GM18907 (cell line): ENCODE data around the gene PRSS27.
"Not testable (repeated sequence)": the region's sequence is repeated elsewhere in the genome, so short reads cannot be mapped to it uniquely, and the experiment has no call there.

Source experiments
- ATAC-seq: cut with Tn5 transposase; IDR thresholded peaks from one replicate; pipeline ENCODE4 v1.9.1; 2021; ENCODE audit warnings: mild to moderate bottlenecking, moderate library complexity; ENCODE audit not compliant: unreplicated experiment

PRSS27 gene

DNA sequence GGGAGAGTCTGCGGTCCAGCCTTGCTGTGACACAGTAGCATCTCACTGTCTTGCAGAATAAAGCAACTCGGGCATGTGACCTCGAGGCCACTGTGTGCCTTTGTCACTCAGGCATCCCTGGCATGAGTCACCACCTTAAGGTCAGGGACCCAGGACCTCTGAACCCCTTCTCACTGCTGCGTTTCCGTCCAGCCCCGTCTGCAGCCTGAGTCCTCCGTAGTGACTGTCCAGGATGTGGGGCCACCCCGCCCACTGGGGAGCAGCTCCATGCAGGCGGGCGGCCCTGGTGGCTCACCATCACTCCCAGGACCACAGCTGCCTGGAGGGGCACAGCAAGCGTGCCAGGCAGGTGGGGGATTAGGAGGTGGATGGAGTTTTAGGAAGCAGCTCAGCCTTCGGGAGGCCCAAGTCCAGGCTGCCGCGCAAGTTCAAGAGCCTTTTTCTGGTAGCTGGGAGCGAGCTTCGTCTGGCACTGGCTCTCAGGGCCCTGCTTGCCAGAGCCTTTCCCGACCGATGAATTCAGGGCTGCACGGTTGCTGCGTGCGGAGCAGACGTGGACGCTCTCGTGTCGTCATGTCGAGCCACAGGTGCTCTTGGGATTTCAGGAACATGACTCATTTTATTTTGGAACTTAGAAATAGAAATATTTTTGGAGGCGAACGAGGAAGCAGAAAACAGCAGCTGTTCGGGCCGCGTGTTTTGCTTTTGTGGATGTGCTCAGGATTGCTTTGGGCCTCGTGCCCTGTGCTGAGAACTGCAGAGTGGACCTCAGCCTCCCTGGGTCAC lies 20.9 kb downstream of the PRSS27 start:
- no peak for ATAC-seq

DNA sequence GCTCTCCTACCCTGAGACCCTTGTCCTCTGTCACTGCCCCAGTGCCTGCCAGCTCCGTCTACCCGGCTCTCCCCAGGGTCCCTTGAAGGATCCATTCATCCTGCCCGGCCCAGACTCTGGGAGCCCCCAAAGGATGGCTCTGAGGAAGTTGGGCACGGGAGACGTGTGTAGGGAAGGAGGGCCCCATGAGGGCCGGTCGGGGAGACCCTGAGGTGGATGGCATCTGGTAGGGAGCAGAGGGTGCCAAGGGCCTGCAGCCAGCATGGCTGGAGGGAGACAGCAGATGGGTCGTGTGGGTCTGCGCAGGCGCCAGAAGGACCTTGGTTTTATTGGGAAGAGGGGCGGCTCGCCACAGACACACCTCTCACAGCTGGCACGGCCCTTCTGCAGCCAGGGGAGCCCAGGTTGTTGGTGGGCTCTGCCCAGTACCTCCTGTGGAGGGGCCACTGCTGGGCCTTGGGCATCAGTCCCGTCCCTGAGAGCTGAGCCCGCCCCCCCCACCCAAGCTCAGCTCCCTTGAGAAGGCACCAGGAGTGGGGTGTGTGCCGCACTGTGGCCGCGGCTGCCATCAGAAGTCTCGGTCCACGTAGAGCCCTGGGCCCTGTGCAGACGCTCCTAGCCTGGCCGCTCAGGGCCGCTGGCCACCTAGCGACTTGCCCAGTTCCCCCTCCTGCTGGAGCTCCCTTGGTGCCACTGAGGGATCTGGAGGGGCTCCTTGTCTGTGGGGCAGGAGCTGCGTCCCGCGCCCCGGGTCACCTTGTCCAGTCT lies 21.7 kb downstream of the PRSS27 start:
- ATAC-seq, result no peak

DNA sequence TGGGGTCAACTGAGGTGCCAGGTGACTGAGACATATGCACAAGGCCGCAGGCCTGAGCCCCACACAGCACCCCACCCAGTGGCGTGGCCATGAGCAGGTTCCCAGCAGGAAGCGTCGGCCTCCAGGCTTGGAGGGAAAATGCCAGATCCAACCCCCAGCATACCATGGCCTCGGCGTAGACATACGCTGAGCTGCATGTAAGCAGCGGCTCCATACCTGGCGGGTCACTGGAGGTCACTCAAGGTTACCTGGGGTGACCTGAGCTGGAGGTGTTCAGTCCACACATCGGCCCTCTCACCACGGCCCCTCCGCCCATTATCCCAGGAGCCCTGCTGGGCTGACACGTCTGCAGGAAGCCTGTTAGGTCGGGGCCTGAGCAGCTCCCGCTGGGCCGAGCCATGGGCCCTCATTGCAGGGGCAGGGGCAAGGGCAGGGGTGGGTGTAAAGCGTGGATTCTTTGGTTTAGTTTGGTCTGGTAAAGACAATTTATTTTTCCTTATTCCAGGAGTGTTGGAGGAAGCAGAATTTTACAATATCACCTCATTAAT lies 22.5 kb downstream of the PRSS27 start:
- ATAC-seq, result no peak

DNA sequence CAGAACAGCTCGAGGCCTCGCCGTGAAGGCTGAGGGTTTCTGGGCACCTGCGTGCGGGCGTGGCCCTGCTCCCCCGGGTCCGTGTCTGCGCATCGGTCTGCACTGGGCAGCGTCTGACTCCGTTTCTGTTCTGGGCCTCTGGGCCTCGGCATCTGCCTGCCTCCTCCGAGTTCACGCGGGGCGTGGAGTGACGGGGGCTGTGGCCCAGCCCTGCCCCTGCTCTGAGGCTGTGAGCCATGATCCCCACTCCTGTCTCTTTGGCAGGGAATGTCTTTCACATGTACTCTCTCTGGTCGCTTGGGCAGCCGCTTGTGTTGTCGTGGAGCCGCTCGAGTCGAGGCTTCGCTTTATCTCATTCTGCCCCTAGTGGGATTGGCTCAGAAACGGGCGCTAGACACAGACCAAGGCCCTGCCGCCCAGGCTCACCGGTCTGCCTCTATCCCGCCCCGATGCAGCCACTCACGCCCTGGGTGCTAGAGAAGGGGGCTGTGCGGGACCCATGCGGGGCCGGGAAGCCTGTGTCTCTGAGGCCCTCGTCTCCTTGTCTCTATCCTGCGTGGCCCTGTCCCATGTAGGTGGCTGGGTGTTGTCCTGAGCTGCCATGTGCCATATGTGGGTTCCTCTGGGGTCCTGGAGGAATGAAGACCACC lies 23.3 kb downstream of the PRSS27 start:
- ATAC-seq, result not testable (repeated sequence)

DNA sequence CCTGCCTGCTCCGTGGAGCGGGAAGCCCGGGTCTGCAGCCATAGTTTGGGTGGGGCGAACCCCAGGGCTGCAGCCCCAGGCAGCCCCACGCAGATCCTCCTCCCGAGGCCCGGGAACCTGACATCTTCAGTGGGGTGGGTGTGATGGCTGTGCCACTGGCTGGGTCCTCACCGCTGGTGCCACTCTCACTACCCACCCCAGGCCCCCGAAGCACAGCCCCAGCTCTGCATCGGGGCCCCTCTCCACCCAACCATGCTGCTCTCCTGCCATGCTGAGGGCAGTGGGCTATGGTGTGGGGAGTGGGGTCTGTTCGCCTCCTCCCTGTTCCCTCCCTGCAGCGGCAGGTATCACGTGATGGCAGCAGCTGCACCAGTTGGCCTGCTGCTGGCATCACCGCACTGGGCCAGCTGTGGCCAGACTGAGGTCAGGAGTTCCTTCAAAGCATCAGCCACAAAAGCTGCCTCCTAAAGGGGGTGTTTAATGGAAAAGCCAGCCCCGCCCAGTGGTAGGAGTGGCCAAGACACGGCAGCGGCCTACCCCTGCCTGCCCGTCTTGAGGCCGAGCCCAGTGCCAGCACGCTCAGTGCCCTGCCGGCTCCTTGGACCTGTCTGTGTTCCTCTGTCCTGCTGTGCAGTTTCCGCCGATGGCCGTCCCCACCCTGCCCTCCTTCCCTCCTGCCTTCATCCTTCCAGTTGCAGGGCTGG lies 26.9 kb downstream of the PRSS27 start:
- ATAC-seq, result no peak

DNA sequence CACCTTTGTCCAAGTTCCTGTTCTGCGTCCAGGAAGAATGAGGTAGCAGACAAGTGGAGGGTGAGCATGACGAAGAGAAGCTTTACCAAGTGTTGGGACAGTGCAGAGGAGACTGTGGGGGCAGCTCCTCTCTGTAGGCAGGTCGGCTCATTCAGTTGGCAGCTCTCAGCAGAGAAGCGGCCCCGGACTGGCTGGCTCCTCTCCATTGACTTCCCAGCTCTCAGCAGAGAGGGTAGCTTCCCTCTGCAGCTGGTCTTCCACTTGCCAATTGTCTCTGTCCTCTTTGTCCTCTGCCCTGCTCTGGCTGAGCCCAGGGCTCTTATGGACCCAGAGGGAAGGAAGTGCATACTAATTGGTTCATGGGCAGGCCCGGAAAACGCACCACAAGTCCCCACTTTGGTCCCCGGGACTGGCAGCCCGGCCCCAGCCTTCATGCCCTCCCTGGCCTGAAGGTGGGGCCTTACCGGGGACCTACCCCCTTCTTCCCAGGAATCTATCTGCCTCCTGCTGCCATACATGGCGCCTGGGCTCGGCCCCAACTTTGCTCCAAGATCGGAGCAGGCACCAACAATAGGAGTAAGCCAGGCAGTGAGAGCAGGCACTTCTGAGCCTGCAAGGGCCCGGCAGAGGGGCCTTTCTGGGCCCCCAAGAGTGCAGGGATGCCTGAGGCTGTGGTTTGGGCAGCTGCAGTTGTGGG lies 27.6 kb downstream of the PRSS27 start:
- ATAC-seq, result no peak

DNA sequence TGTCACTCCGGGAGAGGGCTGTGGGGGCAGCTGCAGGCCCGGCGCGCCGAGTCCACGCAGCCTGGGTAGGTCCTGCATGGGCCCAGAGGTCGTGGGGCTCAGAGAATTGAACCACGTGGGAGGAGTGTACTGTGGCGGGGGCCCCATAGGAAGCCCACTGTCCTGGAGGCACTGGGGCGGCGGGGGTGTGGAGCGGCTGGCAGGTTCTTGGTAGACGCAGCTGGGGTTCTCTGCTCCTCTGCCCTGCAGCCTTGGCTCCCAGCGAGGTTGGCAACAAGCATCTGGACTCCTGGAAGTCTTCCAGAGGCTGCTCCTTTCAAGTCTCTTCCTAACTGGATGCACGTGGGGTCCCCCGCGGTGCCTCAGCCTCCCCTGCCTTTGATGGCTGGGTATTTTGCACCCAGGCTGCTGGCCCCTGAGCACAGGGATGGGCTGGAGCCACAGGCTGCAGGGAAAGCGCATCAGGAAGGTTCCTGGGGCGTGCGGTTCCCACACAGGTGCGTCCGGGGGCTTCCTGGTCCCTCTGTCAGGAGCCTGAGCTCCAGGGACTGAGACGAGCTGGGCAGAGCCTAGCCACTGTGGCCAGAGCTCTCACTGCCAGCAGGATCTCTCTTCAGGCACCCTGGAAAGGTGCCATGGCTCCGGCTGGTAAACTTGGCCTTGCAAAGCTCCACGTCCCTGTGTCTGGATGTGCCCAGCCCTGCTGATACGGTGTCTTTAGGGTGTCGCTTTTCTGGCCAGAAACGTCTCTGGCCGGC lies 28.4 kb downstream of the PRSS27 start:
- ATAC-seq, result no peak

DNA sequence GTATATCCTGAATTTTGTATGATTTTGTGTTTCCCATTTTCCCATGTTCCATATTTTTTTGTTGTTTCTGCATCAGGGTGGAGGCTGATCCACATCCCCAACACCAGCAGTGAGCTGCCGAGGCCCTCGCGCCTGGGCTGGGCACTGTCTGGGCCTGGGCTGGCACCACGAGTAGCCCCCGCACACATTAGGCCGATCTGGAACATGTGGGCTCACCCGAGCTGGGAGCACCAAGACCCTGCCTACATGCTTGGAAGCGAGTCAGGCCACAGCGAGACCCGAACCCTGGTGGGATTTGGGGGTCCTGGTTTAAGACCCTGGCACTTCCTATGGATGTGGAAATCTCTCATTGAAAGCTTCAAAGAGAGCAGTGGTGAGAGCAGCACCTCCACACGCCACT lies 29.2 kb downstream of the PRSS27 start:
- ATAC-seq, result no peak

DNA sequence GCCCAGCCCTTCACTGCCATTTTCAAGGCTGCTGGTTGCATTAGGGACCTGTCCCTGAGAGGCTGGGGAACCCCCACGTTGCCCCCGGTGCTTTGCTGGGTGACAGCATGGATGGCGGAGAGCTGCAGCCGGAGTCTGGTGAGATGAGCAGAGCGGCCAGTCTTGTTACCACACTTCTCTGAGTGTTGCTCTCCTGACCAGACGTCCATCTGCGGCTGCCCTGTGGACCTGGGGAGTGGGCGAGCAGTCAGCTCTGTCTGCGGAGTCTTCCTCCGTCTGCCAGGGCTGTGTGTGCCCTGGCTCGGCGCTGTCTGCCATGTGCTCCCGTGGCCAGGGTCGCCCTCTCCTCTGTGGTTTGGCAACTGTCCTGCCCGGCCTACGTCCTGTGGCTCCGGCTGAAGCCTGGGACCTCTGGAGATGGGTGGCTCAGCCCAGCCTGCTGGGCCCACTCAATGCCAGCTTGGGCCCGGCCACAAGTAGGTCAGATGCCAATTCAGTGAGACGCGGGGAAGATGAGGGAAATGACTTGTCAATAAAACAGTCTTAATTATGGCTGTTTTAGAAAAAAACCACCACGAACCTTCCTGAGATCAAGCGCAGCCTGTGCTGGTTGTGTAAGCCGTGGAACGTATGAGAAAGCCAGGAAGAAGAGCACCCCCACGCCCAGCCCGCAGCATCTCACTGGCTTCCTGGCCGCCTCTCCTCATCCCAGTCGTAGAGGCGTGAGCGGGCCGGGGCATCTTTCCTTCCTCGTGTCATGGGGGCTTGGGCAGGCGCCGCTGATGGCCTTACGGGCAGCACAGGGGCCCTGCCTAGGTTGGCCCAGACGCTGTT lies 29.8 kb downstream of the PRSS27 start:
- ATAC-seq, result no peak

DNA sequence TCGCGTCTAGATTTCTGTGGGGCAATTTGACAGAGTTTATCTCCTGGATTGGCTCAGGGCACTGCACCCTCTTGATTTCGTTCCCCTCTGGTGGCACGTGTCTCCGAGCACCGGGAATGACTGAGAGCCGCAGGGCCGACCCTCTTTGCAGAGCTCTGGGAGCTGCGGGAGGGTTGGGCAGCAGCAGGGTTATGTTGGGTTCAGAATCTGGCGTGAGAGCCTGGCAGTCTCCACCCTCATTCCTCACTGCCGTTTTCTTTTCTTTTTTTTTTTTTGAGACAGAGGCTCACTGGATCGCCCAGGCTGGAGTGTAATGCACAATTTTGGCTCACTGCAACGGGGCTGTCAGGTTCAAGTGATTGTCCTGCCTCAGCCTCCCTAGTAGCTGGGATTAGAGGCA lies 30.6 kb downstream of the PRSS27 start:
- ATAC-seq, result not testable (repeated sequence)

DNA sequence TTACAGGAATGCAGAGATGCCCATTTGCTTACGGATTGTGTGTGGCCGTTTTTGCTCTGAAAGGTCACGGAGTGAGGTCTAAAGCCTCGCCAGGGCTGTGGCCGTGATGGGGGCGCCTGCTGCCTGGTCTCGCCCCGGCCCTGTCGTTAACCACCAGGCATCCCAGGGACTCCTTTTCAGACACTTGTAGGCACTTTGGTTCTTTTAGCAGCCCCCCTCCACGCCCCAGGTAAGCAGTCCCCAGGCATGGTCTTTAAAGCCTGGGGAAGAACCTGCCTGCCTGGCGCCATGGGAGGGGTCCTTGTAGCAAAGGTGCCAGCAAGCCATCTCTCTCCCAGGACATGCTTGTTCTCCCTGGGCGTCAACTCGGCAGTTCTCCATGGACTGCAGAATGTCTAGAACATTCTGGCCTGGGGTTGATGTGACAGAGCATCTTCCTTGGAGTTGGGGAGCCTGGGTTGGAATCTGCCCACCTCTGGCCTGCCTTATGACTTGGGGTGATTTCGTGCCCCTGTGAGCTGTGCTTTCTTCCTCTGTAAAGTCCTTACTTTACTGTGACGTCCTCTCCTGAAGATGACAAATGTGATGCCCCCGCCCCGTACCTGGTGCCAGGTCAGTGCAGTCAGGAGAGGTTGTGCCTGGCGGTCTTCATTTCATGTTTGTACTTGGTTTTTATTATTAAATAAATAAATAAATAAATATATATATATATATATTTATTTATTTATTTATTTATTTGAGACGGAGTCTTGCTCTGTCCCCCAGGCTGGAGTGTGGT lies 32.3 kb downstream of the PRSS27 start:
- ATAC-seq, result no peak

DNA sequence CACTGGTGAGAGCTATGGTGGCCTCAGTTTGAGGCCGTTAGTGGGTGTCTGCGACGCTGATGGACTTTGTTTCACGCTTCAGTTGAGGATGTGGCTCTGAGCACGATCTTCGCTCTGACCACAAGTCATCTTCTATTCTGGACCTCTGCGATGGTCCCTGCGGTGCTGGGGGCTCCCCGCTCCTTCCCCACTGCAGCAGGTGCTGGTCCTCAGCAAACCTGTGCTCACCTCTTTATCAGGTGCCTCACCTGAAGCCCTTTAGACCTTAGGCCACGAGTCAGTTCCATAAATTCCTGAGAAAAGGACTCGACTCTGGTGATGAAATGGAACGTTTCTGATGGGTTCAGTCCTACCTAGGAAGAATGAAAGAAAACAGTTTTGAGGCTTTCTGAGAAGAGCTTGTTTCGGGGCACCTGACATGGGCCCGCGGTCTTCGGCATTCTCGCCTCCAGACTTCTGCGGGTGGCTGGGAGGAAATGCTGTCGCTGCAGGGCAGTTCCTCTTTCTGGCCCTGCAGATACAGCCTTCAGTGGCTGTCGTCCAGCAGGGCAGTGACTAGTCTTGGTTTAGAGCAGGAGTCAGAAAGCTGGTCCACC lies 33.0 kb downstream of the PRSS27 start:
- ATAC-seq, result no peak

DNA sequence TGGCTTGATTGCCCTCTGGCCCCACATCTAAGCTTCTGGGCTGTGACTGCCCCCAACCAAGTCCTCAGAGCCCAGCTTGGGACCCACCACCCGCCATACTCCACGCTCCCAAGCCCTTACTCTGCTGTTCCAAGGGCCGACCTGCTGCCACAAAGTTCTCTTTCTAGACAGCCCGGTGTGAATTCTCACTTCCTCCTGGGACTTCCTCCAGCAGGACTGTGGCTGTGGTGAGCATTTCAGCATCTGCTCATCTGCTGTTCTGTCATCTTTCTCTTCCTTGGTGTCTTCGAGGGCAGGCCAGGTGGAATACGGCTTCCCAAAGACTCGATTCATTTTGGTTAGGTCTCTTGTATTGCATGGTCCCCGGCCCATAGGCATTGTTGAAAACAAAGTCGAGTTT lies 33.9 kb downstream of the PRSS27 start:
- not testable (repeated sequence) for ATAC-seq

DNA sequence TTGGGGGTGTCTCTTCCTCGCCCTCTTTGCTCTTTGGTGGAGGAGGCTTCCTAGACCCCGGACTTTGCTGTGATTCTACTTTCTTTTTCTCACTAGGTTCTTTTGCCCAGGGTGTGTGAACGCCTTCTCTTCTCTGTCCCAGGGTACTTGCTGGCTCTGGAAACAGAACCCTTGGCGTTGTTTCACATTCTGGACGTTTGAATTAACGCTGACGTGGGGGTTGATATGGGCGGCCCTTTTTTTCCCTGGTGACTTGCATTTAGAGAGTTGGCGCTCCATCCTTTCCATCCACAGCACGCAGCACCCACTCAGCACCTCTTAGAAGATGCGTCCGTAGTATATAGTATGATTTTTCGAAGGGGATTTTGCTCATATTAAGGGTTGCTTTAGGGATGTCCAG lies 37.0 kb downstream of the PRSS27 start:
- not testable (repeated sequence) for ATAC-seq

DNA sequence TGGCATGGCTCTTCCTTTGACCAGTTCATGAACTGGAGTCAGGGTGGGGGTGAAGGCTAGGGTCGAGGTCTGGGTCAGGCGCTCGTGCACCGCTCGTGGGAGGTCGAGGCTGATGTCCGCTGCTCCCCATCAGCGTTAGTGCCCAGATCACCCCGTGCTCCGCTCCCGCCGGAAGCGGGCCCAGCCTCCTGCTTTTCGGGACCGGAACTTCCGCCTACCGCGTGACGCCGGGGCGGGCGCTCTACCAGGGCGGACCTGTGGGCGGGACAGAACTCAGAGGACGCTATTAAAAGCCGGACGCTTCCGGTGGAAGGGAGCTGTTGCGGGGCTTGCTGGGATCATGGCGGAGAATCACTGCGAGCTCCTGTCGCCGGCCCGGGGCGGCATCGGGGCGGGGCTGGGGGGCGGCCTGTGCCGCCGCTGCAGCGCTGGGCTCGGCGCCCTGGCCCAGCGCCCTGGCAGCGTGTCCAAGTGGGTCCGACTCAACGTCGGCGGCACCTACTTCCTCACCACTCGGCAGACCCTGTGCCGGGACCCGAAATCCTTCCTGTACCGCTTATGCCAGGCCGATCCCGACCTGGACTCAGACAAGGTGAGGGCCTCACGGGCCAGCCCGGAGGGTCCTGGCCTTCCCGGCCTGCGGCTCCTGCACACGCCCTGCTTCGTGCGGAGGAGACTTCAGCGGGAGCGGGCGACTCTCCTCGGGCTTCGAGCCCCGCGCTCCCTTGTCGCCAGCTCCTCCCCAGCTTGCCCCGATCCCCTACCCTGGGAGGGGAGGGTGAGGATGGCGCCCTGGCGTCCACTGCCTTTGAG lies 37.6 kb downstream of the PRSS27 start, which contains the start of gene KCTD5:
KCTD5 (plus strand) TSS at position 315 of the 813 bp plus-strand sequence; CDS start at position 341, 26 bp downstream.
- peak; percentile 77 for ATAC-seq

DNA sequence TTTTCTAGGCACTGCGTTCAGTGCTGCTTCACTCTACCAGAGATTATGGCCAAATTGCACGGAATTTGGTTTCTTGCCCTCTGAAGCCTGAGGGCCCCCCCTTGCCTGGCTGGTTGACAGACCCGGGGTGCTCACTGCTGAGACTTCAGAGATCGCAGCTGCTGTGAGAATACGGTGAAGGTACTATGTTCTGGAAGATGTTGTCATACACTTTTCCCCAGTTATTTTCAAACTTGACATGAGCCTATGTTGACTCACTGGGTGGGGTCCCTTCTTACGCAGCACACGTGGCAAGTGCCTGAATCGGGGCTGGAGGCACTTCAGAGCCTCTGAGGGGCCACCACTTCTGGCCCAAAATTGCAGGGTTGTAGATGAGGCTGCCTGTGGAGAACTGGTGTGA lies 39.7 kb downstream of the PRSS27 start:
- ATAC-seq, result not testable (repeated sequence)
